ENCODE data around the gene ANKRD22.

The ANKRD22 gene

DNA sequence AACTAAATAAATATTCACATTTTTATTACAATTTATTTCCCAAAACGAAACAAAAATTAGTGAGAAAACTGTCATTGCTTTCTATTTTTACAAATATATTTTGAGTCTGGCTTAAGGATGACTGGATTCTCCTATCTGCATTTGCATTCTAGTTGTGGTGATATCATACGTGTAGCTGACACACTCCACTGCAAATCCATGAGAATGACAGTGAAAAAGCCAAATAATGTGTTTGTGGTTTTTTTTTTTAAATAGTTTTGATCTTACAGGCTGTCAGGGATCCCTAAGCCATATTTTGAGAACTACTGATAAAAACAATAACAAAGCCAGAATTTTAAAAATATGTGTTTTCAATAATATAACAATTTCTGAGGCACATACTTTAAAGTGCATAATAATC, 22.6 kb upstream of the ANKRD22 start:
- no peak overlapping the region for H3K4me3 ChIP-seq (ENCODE audit: low read depth in 1 of 2, low read length in 2 of 2)
- no peaks in the 10 kb centered on the region for H3K9me3 ChIP-seq (ENCODE audit: control insufficient read depth in 1 of 2, low read length in 2 of 2)
- no peaks in the 10 kb centered on the region for H3K36me3 ChIP-seq (ENCODE audit: control insufficient read depth in 1 of 2, insufficient read depth in 2 of 2, low read length in 2 of 2)
- no peak overlapping the region for H3K27ac ChIP-seq (ENCODE audit: low read length)
- no peaks in the 10 kb centered on the region for H3K4me1 ChIP-seq (ENCODE audit: control insufficient read depth in 1 of 2, insufficient read depth in 2 of 2, low read length in 2 of 2)
- H3K27me3 ChIP-seq (ENCODE audit: low read depth, low read length), result no peaks in the 10 kb centered on the region

DNA sequence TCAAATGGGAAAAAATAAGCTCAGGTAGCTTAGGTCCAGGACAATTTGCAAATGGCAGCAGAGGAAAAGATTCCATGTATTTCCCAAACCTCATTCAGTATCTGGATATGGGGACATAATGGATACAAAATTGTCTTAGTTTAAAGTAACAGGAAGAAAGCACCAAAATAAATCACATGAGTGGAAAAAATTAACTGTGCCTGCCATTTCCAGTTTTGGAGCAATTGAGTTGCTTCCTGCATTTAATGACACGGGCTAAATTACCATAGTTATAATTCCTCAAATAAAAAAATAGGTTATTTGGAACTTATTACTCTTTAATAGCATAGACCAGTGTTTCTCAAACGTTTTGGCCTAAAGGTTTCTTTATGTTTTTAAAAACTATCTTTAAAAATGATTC, 22.1 kb upstream of the ANKRD22 start:
- Histone ChIP-seq H3K27ac (ENCODE audit: low read length) (no peak overlapping the region), H3K36me3 (ENCODE audit: control insufficient read depth in 1 of 2, insufficient read depth in 2 of 2, low read length in 2 of 2) (no peaks in the 10 kb centered on the region), H3K27me3 (ENCODE audit: low read depth, low read length) (no peaks in the 10 kb centered on the region), H3K9me3 (ENCODE audit: control insufficient read depth in 1 of 2, low read length in 2 of 2) (no peaks in the 10 kb centered on the region), H3K4me3 (ENCODE audit: low read depth in 1 of 2, low read length in 2 of 2) (no peak overlapping the region), H3K4me1 (ENCODE audit: control insufficient read depth in 1 of 2, insufficient read depth in 2 of 2, low read length in 2 of 2) (no peaks in the 10 kb centered on the region)

DNA sequence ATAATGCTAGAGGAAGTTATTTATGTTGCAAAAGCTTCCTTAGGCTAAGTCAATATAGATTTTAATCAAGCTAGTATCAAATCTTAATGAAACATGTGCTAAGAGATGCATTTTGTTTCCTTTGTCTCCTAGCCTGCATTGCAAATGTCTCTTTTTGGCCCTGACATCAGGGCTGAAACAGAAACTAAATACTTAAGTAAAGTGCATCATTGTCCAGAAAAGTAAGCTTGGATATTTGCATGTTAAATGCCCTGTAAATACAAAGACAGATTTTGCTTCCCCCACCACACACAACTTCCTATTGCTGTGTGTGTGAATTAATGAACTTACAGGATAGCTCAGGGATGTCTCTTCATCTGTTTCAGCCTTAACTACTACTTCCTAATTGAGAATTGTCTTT, 18.4 kb upstream of the ANKRD22 start:
- no peaks in the 10 kb centered on the region for H3K36me3 ChIP-seq (ENCODE audit: control insufficient read depth in 1 of 2, insufficient read depth in 2 of 2, low read length in 2 of 2)
- no peak overlapping the region for H3K27ac ChIP-seq (ENCODE audit: low read length)
- H3K27me3 ChIP-seq (ENCODE audit: low read depth, low read length), result no peaks in the 10 kb centered on the region
- no peaks in the 10 kb centered on the region for H3K9me3 ChIP-seq (ENCODE audit: control insufficient read depth in 1 of 2, low read length in 2 of 2)
- no peak overlapping the region for H3K4me3 ChIP-seq (ENCODE audit: low read depth in 1 of 2, low read length in 2 of 2)
- H3K4me1 ChIP-seq (ENCODE audit: control insufficient read depth in 1 of 2, insufficient read depth in 2 of 2, low read length in 2 of 2), result no peaks in the 10 kb centered on the region

DNA sequence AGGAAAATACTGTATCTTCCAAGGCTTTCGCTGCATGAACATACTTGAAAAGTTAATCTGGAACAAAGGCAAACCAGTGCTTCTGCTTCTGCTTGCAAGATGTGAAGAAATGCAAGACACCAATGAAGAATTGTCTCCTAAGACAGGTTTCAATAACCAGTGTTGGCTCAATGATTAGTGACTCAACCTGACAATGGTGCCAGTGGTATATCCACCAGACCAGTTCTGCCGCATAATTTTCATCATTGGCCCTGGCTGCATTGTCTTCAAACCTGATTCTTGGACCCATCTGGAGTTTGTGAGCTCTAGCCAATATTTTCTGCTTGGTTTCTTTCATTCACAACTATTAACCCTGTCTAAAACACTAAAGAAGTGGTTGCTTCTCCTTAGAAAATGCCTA, 14.8 kb upstream of the ANKRD22 start:
- Histone ChIP-seq H3K27ac (ENCODE audit: low read length) (no peak overlapping the region), H3K27me3 (ENCODE audit: low read depth, low read length) (no peaks in the 10 kb centered on the region), H3K4me3 (ENCODE audit: low read depth in 1 of 2, low read length in 2 of 2) (no peak overlapping the region)

DNA sequence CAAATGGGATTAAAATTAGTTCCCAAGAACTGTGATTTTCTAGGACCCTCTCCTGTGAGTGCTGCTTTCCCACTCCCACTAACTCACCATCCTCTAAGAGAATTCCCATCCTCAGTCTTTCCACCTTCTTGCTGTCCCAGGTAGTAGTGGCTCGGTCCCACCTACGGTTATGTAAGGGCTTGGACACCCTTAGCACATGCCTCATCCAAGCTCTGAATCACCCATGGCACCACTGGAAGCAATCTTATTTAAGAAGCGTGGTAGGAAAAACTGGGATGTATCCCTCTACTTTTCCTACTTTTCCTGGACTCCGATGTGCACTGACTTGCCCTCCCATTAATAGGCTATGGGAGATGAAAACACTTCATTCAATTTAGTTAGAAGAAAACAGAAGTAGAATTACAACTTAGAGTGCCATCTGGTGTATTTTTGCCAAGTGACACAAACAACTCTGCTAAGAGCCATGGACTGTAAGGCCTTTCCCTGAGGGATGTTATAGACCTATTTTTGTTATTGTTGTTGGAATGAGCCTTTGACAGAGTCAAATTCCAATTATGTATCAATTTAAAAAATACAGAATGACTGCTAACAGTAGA, 13.7 kb upstream of the ANKRD22 start:
- H3K36me3 ChIP-seq (ENCODE audit: control insufficient read depth in 1 of 2, insufficient read depth in 2 of 2, low read length in 2 of 2), result no peaks in the 10 kb centered on the region
- no peaks in the 10 kb centered on the region for H3K4me1 ChIP-seq (ENCODE audit: control insufficient read depth in 1 of 2, insufficient read depth in 2 of 2, low read length in 2 of 2)
- H3K27me3 ChIP-seq (ENCODE audit: low read depth, low read length), result no peaks in the 10 kb centered on the region
- H3K27ac ChIP-seq (ENCODE audit: low read length), result no peak overlapping the region
- no peak overlapping the region for H3K4me3 ChIP-seq (ENCODE audit: low read depth in 1 of 2, low read length in 2 of 2)
- H3K9me3 ChIP-seq (ENCODE audit: control insufficient read depth in 1 of 2, low read length in 2 of 2), result no peaks in the 10 kb centered on the region

More for the DNA sequence above, 14.8 kb upstream of the ANKRD22 start:
- H3K36me3 ChIP-seq (ENCODE audit: control insufficient read depth in 1 of 2, insufficient read depth in 2 of 2, low read length in 2 of 2), result no peaks in the 10 kb centered on the region
- H3K9me3 ChIP-seq (ENCODE audit: control insufficient read depth in 1 of 2, low read length in 2 of 2), result no peaks in the 10 kb centered on the region
- H3K4me1 ChIP-seq (ENCODE audit: control insufficient read depth in 1 of 2, insufficient read depth in 2 of 2, low read length in 2 of 2), result no peaks in the 10 kb centered on the region

DNA sequence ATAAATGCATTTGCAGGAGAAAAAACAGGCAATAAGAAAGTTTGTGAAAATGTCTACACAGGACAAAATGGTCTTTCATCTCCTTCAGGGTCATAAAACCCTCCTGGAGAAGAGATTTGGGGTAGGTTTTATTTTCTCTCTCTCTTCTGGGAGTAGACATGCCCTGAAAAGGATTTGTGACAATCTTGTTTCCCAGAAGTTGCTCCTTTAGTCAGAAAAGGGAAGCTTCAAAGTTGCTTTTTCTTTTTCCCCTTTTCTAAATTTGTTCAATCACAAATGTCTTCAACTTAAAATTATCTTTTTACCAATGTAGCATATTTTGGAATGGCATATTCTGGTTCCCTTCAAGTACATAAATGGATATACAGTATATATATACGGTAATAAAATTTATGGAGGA, 9.4 kb upstream of the ANKRD22 start:
- Histone ChIP-seq H3K9me3 (ENCODE audit: control insufficient read depth in 1 of 2, low read length in 2 of 2) (no peaks in the 10 kb centered on the region), H3K4me1 (ENCODE audit: control insufficient read depth in 1 of 2, insufficient read depth in 2 of 2, low read length in 2 of 2) (peaks cover 4 to 11% of the 10 kb centered on the region in 2 donors), H3K36me3 (ENCODE audit: control insufficient read depth in 1 of 2, insufficient read depth in 2 of 2, low read length in 2 of 2) (no peaks in the 10 kb centered on the region), H3K27me3 (ENCODE audit: low read depth, low read length) (no peaks in the 10 kb centered on the region), H3K27ac (ENCODE audit: low read length) (no peak overlapping the region), H3K4me3 (ENCODE audit: low read depth in 1 of 2, low read length in 2 of 2) (no peak overlapping the region)

DNA sequence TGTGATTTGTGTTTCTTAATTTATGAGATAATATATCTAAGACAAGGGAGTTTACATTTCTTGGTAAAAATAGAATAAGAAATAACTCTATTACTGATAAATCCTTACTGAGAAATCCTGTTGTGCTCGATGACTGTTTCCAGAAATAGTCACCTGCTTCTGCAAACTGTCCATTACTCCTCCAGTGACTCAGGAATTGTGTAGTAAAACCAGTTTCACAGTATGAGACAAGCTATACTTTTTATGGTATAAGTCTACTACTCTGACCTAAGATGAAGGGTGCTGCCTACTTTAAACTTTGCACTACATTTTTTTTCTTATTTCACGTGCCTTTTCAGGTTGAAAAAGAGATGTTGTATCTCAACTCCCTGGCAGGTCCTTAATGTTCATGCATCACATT, 6.8 kb upstream of the ANKRD22 start:
- H3K27ac ChIP-seq (ENCODE audit: low read length), result no peak overlapping the region
- no peak overlapping the region for H3K4me3 ChIP-seq (ENCODE audit: low read depth in 1 of 2, low read length in 2 of 2)
- no peaks in the 10 kb centered on the region for H3K9me3 ChIP-seq (ENCODE audit: control insufficient read depth in 1 of 2, low read length in 2 of 2)
- H3K36me3 ChIP-seq (ENCODE audit: control insufficient read depth in 1 of 2, insufficient read depth in 2 of 2, low read length in 2 of 2), result no peaks in the 10 kb centered on the region
- H3K4me1 ChIP-seq (ENCODE audit: control insufficient read depth in 1 of 2, insufficient read depth in 2 of 2, low read length in 2 of 2), result peaks cover 4 to 11% of the 10 kb centered on the region in 2 donors
- no peaks in the 10 kb centered on the region for H3K27me3 ChIP-seq (ENCODE audit: low read depth, low read length)

DNA sequence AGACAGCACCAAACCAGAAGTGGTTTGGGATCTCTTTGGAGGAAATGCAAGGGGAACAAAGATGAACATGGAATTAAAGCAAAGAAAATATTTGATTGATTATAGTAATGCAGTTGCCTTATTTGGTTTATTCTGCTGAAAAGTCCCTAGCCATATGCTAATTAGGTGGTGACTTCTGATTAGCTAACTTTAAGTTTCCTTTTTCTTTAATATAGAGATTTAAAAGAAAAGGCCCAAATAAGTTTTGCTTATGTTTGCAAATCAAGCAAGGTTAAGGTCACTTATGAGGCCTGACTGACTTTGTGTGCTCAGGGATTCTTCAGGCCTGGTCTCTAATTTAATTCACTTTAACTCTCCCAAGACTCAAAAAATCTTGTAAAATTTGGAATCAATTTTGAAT, 6.2 kb upstream of the ANKRD22 start:
- Histone ChIP-seq H3K4me3 (ENCODE audit: low read depth in 1 of 2, low read length in 2 of 2) (no peak overlapping the region), H3K4me1 (ENCODE audit: control insufficient read depth in 1 of 2, insufficient read depth in 2 of 2, low read length in 2 of 2) (peaks cover 4 to 11% of the 10 kb centered on the region in 2 donors), H3K9me3 (ENCODE audit: control insufficient read depth in 1 of 2, low read length in 2 of 2) (no peaks in the 10 kb centered on the region), H3K27ac (ENCODE audit: low read length) (no peak overlapping the region), H3K36me3 (ENCODE audit: control insufficient read depth in 1 of 2, insufficient read depth in 2 of 2, low read length in 2 of 2) (no peaks in the 10 kb centered on the region), H3K27me3 (ENCODE audit: low read depth, low read length) (no peaks in the 10 kb centered on the region)

DNA sequence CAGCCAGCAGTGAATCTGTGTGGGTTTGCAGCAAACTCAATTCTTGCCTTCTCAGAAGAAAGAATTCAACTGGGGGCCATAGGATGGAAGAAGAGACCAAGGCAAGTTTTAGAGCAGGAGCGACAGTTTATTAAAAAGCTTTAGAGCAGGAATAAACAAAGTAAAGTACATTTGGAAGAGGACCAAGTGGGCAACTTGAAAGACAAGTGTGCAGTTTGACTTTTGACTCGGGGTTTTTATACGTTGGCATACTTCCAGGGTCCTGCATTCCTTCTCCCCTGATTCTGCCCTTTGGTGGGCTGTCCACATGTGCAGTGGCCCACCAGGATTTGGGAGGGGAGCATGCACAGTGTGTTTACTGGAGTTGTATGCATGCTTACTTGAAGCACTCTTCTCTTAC, 3.0 kb upstream of the ANKRD22 start:
- Histone ChIP-seq H3K27ac (ENCODE audit: low read length) (no peak overlapping the region), H3K4me3 (ENCODE audit: low read depth in 1 of 2, low read length in 2 of 2) (no peak overlapping the region), H3K27me3 (ENCODE audit: low read depth, low read length) (no peaks in the 10 kb centered on the region), H3K4me1 (ENCODE audit: control insufficient read depth in 1 of 2, insufficient read depth in 2 of 2, low read length in 2 of 2) (peaks cover 4 to 11% of the 10 kb centered on the region in 2 donors), H3K9me3 (ENCODE audit: control insufficient read depth in 1 of 2, low read length in 2 of 2) (no peaks in the 10 kb centered on the region), H3K36me3 (ENCODE audit: control insufficient read depth in 1 of 2, insufficient read depth in 2 of 2, low read length in 2 of 2) (no peaks in the 10 kb centered on the region)

DNA sequence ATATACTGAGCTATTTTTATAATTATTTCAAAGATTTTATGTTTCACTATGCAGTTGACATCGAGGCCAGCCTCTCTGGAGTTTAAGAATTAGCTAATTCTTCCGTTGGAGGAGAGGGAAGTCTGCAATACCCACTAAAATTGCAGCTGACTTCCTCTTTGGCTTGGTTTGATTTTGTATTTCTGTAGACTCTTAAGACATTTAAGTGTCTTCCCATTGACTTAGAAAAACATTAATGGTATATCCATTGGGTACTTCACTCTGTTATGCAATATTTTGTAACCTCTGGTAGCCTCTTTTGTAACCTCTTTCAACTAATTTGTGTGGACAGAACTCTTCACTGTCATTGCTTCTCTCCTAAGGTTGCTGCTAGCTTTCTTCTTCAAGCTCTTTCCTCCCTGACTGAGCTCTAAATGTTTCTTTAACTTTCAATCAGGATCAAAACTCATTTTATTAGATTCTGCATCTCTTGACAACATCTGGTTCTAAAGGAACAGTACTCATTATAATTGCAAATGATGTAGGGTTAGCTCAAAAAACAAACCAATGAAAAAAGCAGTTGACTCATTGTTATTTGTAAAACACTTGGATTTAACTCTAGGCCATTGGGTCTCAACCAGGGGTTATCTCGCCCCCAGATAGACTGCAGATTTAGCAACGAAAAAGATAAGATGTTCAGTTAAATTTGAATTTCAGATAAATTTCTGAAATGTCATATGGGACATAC, 1.7 kb upstream of the ANKRD22 start:
- Histone ChIP-seq H3K36me3 (ENCODE audit: control insufficient read depth in 1 of 2, insufficient read depth in 2 of 2, low read length in 2 of 2) (no peaks in the 10 kb centered on the region), H3K4me1 (ENCODE audit: control insufficient read depth in 1 of 2, insufficient read depth in 2 of 2, low read length in 2 of 2) (peaks cover 0 to 2% of the 10 kb centered on the region in 2 donors), H3K27me3 (ENCODE audit: low read depth, low read length) (no peaks in the 10 kb centered on the region), H3K27ac (ENCODE audit: low read length) (no peak overlapping the region), H3K9me3 (ENCODE audit: control insufficient read depth in 1 of 2, low read length in 2 of 2) (no peaks in the 10 kb centered on the region), H3K4me3 (ENCODE audit: low read depth in 1 of 2, low read length in 2 of 2) (no peak overlapping the region)

DNA sequence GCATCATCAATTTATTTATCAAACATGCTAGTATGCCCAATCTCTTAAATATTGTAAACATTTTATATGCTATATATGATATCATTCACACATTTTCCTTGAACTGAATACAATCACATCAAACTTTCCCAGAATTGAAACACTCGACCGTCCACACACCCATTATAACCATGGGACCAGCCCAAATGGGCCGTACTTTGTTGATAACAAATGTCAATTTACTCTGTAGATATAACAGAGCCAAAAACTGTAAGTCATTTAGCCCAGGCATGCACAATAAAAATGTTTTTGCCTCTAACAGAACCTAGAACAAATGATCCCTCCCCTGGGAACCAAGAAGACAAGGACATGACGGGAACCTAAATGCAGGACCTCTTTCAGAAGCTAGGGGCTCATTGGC, 683 bp upstream of the ANKRD22 start:
- H3K36me3 ChIP-seq (ENCODE audit: control insufficient read depth in 1 of 2, insufficient read depth in 2 of 2, low read length in 2 of 2), result no peaks in the 10 kb centered on the region
- H3K27me3 ChIP-seq (ENCODE audit: low read depth, low read length), result no peaks in the 10 kb centered on the region
- no peak overlapping the region for H3K27ac ChIP-seq (ENCODE audit: low read length)
- no peaks in the 10 kb centered on the region for H3K9me3 ChIP-seq (ENCODE audit: control insufficient read depth in 1 of 2, low read length in 2 of 2)
- no peak overlapping the region for H3K4me3 ChIP-seq (ENCODE audit: low read depth in 1 of 2, low read length in 2 of 2)
- no peaks in the 10 kb centered on the region for H3K4me1 ChIP-seq (ENCODE audit: control insufficient read depth in 1 of 2, insufficient read depth in 2 of 2, low read length in 2 of 2)

DNA sequence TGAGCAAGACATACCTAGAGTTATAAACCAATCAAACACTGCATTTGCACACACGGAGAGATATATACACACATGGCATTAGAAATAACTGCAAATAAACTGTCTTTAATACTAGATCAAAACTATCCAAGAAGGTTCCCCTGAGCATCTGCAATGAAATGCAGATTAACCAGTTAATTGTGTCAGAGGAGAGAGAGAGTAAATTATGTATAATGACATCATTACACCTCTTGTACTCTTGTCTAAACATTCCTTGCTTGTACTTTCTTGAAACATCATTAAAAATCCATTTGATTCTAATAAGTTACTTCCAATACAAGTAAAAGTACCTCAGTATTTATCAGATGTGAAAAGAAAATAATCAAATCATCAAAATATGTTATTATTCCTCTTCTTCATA, 932 bp downstream of the ANKRD22 start:
- Histone ChIP-seq H3K27ac (ENCODE audit: low read length) (peak overlapping the region; percentile 57), H3K36me3 (ENCODE audit: control insufficient read depth in 1 of 2, insufficient read depth in 2 of 2, low read length in 2 of 2) (no peaks in the 10 kb centered on the region), H3K4me1 (ENCODE audit: control insufficient read depth in 1 of 2, insufficient read depth in 2 of 2, low read length in 2 of 2) (no peaks in the 10 kb centered on the region), H3K4me3 (ENCODE audit: low read depth in 1 of 2, low read length in 2 of 2) (peak overlapping the region in 1 of 2 donors; percentile 40), H3K9me3 (ENCODE audit: control insufficient read depth in 1 of 2, low read length in 2 of 2) (no peaks in the 10 kb centered on the region), H3K27me3 (ENCODE audit: low read depth, low read length) (no peaks in the 10 kb centered on the region)

Measured in muscle layer of duodenum (tissue), 2 donors.